Stimulated activated CD4-positive, alpha-beta T cell treated with anti-CD3 and anti-CD28 coated beads, Interleukin-1b, Interleukin-23, amount 100 ng/mL, for 1 hour (primary cell): ENCODE data around the gene CEP250.
"Not testable (repeated sequence)": the region's sequence is repeated elsewhere in the genome, so short reads cannot be mapped to it uniquely, and the experiment has no call there.

Source experiments
- DNase-seq, 2 donors: peaks; one replicate each; pipeline ENCODE4 v3.0.0-alpha.2; 2020; ENCODE audit warnings: low read depth in 2 of 2

The CEP250 gene

GRCh38 chr20:35451295-35451694 is 4.1 kb upstream of the CEP250 start:
- no peak for DNase-seq

GRCh38 chr20:35453647-35454046 is 1.8 kb upstream of the CEP250 start:
- no peak for DNase-seq

DNA sequence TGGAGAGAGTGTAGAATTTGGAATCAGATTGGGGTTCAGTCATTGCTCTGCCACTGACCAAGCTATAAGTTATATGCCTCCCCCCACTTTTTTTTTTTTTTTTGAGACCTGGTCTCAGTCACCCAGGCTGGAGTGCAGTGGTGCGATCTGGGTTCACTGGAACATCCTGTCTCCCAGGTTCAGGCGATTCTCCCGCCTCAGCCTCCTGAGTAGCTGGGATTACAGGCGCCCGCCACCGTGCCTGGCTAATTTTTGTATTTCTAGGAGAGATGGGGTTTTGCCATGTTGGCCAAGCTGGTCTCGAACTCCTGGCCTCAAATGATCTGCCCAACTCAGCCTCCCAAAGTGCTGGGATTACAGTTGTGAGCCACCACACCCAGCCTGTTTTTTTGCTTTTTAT is 1.3 kb downstream of the CEP250 start:
- DNase-seq: not testable (repeated sequence)

DNA sequence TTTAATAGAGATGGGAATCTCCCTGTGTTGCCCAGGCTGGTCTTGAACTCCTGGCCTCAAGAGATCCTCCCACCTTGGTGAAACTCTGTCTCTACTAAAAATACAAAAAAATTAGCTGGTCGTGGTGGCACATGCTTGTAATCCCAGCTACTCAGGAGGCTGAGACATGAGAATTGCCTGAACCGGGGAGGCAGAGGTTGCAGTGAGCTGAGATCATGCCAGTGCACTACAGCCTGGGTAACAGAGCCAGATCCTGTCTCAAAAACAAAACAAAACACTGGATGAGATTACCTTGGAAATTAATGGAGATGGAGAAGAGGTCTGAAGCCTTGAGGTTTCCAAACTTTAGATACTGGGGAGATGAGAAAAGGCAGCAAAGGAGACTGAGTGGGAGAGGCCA is 2.1 kb downstream of the CEP250 start:
- not testable (repeated sequence) for DNase-seq

GRCh38 chr20:35458388-35458787 is 3.0 kb downstream of the CEP250 start:
- no peak for DNase-seq

GRCh38 chr20:35461620-35462019 is 6.2 kb downstream of the CEP250 start:
- no peak for DNase-seq

DNA sequence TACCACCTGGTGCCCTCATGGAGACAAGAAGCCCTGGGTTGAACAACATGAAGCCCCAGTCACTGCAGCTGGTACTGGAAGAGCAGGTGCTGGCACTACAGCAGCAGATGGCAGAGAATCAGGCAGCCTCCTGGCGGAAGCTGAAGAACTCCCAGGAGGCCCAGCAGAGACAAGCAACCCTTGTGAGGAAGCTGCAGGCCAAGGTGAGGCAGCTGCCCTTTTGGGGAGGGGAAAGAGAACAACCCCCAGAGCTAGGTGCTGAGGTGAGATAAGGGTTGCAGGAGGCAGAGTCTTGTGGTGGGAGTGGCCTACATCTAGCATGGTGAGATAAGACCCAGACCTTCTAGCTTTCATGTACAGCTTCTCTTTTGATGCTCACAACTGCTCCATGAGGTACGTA is 7.0 kb downstream of the CEP250 start:
- DNase-seq: no peak

DNA sequence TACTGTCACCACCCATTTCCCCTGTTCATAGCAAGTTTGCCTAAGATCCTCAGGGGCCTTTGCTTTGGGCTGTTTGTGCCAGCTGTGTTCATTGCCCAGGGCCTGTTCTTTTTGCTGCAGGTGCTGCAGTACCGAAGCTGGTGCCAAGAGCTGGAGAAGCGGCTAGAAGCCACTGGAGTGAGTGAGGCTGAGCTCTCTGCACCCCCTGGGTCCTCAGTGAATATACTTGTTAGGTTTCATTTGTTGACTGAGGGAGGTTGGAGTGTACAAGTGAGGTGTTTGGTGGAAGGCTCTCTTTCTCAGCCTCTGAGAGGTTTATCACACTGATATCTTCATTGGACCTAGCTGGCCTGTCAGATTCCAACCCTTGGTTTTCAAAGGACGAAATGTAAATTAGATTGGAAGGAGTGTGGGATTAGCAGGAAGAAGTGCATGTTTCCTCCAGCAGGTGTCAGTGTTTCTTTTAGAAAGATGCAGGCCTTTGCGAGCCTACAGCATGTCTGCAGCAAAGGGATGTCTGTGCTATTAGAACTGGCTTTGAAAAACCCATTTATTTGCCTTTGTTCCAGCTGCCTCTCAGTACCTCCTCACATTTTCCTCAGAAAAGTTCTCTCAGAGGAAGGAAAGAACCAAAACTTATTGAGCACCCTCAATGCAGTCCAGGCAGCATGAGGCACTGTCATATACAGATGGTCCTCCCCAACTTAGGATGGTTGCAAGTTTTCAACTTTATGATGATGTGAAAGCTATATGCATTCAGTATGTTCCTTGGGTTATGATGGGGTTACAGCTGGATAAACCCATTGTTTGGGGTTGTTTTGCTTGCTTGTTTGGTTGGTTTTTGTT is 8.3 kb downstream of the CEP250 start:
- peak; percentile 15 to 28 for DNase-seq

- no peak for DNase-seq
Observed at GRCh38 chr20:35465976-35466375, 10.6 kb downstream of the CEP250 start.

DNA sequence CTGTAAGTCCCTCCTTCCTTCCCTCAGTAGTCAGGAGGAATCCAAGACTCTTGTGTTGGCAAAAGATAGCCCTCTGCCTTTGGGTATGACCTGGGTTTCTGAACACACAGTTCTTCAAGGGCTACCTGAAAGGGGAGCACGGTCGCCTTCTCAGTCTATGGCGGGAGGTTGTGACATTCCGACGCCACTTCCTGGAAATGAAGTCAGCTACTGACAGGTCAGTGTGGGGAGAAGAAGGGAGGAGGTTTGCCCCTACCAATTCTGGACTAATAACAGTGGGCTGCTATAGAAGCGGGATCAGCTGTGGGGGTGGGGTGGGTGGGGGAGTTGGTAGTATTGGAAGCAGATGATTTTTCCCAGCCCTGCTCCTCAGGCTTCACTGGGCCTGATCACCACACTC is 11.5 kb downstream of the CEP250 start:
- DNase-seq: no peak

DNA sequence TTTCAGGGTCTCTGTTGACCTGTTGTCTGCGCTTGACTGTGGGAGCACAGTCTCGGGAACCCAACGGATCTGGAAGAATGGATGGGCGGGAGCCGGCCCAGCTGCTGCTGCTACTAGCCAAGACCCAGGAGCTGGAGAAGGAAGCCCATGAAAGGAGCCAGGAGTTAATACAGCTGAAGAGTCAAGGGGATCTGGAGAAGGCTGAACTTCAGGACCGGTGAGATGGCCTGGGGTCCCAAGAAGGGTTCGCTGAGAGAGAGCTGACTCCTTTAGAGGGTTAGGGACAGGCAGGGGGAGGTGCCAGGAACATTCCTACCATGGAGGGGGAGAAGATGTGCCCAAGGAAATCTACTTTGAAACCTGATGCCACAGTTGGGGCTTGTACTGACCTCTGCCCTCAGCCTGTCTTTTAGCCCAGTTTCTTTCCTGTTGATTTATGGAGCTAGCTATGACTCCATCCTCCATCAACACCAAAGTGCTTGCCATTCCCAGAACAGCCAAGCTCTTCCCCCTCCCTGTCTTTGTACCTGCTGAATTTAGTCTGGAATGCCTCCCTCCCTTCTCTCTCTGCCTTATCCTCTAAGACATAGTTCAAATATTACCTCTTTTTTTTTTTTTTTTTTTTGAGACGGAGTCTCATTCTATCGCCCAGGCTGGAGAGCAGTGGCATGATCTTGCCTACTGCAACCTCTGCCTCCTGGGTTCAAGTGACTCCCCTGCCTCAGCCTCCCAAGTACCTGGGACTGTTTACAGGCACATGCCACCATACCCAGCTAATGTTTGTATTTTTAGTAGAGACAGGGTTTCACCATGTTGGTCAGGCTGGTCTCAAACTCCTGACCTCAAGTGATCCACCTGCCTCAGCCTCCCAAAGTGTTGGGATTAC is 12.2 kb downstream of the CEP250 start:
- no peak for DNase-seq

GRCh38 chr20:35468671-35469334 is 13.4 kb downstream of the CEP250 start:
- no peak for DNase-seq

DNA sequence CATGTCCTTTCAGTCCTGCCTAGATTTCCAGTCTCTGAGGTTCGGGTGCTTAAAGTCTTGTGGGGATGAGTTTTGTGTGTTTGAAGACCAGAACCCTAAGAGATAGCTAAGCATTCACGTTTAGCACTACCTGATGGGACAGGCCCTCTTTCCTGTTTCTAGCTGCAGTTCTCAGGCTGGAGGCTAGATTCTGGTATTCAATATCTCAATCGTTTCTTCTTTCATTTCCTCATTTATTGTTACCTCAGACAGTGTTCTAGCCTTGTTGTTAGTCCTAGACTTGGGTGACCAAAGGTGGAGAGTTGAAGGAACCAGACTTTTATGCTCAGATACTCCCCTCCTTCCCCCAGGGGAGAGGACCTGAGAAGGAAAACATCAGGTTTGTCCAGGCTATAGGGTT is 16.8 kb downstream of the CEP250 start:
- no peak for DNase-seq

GRCh38 chr20:35473684-35474083 is 18.3 kb downstream of the CEP250 start:
- no peak for DNase-seq

DNA sequence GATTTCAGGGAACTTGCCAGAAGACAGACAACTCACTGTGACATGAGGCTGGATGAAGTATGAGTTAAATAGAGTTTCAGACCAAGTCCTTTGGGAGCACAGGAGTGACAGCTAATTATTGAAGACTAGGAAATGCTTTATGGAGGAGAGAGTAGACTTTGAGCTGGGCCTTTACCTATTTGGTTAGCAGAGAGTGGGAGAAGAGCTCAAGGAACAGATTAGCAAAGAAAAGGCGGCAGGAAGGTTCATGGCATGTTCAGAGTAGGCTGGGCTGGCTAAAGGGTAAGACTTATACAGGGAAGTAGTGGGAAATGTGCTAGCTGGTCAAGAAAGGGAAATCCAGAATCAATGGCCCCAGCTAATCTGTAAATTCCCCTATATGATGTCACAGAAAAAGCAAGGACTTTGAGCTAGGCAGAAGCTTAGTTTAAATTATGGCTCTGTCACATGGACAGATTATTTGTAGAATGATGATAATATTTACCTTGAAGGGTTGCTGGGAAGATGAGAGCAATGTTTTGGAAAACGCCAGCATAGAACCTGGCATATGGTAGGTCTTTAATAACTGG is 19.0 kb downstream of the CEP250 start:
- DNase-seq: no peak

DNA sequence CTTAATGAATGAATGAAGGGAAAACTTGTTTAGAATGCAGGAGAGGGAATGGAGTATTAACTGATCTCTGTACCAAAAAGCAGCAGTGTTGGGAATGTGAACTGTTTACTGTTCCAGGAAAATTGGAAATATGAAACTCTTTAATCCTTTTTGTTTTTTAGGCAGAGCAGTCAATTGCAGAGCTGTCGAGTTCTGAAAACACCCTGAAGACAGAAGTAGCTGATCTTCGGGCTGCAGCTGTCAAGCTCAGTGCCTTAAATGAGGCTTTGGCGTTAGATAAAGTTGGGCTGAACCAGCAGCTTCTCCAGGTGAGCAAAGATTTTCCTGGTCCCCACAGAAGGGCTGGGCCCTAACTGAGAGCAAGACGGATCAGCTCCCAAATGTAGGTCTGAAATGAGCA is 20.9 kb downstream of the CEP250 start:
- no peak for DNase-seq

- no peak for DNase-seq
Observed at GRCh38 chr20:35478804-35479472, 23.5 kb downstream of the CEP250 start.

DNA sequence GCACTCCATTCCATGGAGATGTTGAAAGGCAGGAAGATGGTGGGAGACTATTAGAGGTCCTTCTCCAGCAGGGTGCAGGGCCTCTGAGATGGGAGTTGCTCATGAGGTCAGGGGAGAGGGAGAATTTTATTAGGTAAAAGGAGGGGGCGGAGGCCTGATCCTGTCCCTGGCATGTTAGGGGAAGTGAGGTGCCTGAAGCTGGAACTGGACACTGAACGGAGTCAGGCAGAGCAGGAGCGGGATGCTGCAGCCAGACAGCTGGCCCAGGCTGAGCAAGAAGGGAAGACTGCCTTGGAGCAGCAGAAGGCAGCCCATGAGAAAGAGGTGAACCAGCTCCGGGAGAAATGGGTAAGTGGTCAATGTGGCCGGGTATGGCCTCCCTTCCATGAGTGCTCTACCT is 24.4 kb downstream of the CEP250 start:
- DNase-seq: no peak

- no peak for DNase-seq
Observed at GRCh38 chr20:35487479-35487878, 32.1 kb downstream of the CEP250 start.

GRCh38 chr20:35489717-35490116 is 34.3 kb downstream of the CEP250 start:
- no peak for DNase-seq

DNA sequence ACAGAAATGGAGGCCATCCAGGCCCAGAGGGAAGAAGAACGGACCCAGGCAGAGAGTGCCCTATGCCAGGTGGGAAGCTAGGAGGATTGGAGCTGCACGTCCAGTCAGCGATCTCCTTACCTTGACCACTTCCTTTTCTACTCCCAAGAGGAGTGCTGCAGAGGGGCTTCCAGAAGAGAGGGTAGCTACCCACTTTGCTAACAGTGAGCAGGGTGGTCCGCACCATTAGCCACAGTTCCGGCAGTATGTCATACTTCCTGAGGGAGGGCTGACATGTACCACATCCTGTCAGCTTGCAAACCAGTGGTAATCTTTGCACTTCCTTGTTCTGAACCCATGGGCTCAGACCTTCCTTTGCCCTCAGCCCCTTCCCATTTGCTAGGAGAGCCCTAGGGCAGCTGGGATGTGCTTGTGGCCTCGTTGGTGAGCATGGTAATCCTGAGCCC is 35.4 kb downstream of the CEP250 start:
- DNase-seq: peak; percentile 9 to 11
